NCI-H1436 (cell line): ENCODE data around the gene TASP1.

ENCODE experiments used
- DNase-seq: peaks from one replicate; lab custom pipeline; 2025; lab: John Stamatoyannopoulos, UW

TASP1 gene

GRCh38 chr20:13441388-13441787 is 197.3 kb downstream of the TASP1 start:
- DNase-seq: no peak

DNA sequence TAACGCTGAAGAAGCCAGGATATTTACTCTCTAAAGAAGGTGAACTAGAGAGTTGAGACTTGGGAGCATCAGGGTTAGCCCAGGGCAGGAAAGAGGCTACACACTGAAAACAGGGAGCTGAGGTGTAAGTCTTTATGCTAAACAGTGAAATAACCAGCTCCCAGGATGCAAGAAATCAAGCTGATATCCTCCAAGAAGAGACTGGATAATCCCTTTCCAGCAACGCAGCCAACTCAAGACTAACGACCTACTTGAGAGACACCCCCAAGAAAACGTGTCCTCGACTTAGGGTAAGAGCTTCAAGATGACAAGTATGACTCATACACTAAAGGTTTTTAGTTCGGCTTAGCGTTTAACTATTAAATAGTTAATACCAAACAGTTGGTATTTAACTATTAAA is 202.2 kb downstream of the TASP1 start:
- no peak for DNase-seq

- no peak for DNase-seq
These were observed 206.6 kb downstream of the TASP1 start for GRCh38 chr20:13432126-13432525.

DNA sequence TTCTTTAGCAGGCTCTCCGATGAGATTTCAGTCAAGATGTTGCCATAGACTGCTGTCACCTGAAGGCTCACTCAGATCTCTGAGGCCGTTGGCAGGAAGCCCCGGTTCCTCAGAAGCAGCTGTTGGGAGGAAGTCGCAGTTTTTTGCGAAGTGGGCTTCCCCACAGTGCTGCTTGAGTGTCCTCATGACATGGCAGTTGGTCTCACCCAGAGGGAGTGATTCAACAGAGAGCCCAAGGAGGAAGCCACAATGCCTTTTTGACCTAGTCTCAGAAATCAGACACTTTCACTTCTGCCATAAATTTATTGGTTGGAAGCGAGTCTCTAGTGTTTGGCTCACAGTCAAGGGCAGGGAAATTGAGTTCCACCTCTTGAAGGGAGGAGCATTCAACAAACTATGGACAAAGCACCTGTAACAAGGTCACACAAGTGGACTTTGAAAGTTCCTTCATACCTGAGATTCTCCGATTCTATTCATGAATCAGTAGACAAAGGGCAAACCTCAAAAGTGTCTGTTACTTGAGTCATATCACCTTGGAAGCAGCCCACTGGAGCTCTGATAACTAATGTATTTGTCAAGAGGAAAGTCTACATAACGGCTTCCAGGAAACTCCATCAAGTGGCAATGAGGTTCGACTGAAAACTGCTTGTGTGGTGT is 208.3 kb downstream of the TASP1 start:
- no peak for DNase-seq

- DNase-seq: no peak
These were observed 210.0 kb downstream of the TASP1 start for GRCh38 chr20:13428684-13429083.

- DNase-seq: no peak
These were observed 211.9 kb downstream of the TASP1 start for GRCh38 chr20:13426870-13427269.

- no peak for DNase-seq
These were observed 213.2 kb downstream of the TASP1 start for GRCh38 chr20:13425381-13426135.

DNA sequence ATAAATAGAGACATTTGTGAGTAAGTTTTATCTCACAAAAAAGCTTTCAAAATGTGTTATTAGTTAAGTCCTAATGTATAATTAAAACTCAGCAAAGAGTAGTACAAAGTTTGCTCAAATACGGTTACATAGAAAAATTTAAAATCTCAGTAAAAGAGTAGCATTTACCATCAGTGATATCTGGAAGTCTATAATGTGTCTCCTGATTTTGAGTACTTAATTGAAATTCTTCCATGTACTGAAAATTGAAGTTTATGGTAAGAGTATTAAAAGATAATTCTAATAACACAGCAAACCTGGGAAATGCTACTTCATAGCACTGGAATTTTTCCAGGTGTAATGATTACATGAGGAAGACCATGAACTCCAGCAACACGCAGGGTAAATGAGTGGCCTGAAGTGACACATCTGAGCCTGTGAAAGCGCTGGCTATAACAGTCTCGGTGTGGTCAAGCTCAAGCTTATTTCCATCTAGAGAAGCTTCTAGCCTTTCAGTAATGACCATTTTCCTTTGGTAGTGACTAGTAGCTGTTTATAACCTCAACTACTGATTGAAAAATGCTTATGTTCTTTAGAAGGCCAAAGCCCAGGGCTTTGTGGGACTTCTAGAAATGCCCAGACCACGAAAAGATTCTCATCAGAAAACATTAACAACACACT is 214.4 kb downstream of the TASP1 start:
- DNase-seq: no peak

- DNase-seq: no peak
These were observed 215.1 kb downstream of the TASP1 start for GRCh38 chr20:13423472-13424173.

DNA sequence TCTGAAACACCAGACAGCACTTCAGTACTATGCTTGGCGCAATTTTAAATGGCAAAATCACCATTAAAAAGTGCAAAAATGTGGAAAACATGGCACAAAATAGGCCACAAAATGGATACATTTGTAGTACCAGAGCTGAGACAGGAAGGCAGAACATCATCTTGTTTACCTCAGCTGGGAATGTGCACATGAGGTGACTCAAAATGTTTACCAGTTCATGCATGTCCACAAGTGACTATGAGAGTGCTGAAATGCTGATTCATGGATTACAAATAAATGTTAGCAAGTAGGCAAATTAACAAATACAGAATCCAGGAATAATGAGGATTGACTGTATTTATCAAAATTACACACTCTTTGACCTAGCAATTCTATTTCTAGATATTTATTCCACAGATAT is 216.1 kb downstream of the TASP1 start:
- no peak for DNase-seq

DNA sequence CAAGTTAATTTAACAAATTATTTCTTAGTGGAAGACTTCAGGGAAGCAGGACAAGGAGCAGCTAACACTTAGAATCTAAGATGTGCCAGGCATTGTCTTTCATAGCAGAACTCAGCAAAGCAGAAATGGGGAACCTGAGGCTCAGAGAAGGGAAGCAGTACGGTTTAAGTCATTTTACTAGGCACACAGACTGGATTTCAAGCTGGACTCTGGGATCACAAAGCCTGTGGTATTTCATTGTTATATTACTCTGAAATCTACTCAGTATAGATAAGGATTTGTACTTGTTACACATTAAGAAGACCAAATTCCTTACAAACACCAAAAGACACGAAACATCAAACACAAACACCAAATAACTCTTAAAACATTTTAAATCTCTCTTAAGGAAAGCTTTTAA is 218.1 kb downstream of the TASP1 start:
- DNase-seq: no peak

- DNase-seq: no peak
These were observed 219.3 kb downstream of the TASP1 start for GRCh38 chr20:13419477-13419876.

DNA sequence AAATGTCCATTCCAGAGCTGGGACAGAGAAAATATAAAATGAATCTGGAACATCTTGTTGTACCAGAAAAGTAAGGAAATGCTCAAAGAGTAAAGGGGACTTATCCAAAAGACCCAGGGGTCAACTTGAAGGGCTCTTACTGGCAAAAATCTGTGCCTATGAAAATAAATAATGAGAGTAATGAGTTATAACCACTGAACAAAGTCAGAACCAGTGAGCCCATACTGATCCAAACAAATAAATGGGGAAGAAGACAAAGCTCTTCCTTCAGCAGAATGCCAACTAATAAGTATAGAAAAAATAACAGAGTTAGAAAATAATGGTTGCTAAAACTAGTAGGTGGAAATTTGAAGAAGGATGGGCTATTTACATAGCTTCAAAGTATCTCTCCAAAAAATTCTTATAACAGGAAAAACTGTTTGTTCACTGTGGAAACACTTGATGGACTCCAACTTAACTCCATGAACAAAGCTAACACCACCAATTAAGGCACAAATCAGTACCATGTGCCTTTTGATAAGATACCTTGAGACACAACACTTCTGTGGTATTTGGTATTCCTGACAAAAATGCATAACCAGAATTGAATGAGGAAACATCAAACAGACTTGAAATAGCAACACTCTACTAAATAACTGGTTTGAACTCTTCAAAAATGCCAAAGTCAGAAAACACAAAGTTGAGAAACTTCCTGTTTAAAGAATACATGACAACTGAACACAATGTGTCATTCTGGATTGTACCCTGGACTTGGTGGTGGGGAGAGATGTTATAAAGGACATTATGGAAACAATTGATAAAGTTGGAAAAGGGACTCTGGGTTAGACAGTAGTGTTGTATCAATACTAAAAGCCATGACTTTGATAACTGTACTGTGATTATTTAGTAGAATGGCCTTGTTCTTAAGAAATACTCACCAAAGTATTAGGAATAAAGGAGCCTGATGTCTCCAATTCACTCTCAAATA is 220.2 kb downstream of the TASP1 start:
- DNase-seq: no peak

GRCh38 chr20:13416531-13416930 is 222.2 kb downstream of the TASP1 start:
- DNase-seq: no peak

GRCh38 chr20:13412806-13413445 is 225.8 kb downstream of the TASP1 start:
- no peak for DNase-seq

DNA sequence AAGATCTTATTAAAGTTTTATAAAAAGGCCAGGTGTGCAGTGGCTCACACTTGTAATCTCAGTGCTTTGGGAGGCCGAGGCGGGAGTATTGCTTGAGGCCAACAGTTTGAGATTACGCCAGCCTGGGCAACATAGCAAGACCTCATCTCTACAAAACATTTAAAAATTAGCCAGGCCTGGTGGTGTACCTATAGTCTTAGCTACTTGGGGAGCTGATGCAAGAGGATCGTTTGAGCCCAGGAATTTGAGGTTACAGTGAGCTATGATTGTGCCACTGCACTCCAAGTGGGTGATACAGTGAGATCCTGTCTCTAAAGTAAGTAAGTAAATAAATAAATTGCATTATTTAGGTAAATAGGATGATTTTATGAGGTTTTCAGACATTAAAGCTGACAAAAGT is 234.4 kb downstream of the TASP1 start:
- DNase-seq: no peak

GRCh38 chr20:13403453-13403852 is 235.3 kb downstream of the TASP1 start:
- DNase-seq: no peak

- DNase-seq: no peak
These were observed 235.7 kb downstream of the TASP1 start for GRCh38 chr20:13402986-13403385.

DNA sequence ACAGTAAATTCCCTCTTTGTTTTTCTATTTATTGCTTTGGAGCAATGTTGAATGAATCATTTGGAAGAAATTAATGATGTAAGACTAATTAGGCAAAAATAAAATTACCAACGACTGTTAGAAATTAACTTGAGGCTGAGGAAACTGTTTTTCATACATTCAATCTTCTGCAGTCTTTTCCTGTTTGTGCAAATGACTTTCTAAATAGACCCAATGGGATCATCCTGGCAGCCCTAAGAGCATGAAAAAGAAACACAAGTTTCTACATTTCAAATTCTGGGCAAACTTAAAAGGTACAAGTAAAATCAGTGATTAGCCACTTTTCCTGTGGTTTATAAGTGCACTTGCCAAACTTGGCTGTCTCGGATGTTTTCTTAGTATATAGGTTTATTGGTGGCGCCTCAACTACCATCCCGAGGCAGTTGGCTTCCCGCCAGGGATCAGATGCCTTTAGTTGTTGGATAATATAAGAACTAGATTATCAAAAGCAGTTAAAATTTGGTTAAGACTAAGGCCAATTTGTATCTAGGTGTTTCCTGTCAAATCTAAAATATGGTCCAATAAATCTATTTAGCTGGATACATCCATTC is 236.5 kb downstream of the TASP1 start:
- no peak for DNase-seq

GRCh38 chr20:13401596-13401995 is 237.1 kb downstream of the TASP1 start:
- no peak for DNase-seq

GRCh38 chr20:13400453-13400852 is 238.3 kb downstream of the TASP1 start:
- DNase-seq: no peak
